HG02970 (cell line): Measurements from ENCODE around the gene PSMG1.
A peak's percentile ranks its signal among the peaks of the same experiment; 100 is the strongest.
"Not testable (repeated sequence)": the region's sequence is repeated elsewhere in the genome, so short reads cannot be mapped to it uniquely, and the experiment has no call there.

Experiments used
- ATAC-seq: cut with Tn5 transposase; IDR thresholded peaks from one replicate; pipeline ENCODE4 v1.9.1; 2021; ENCODE audit warnings: mild to moderate bottlenecking, moderate library complexity, moderate number of reproducible peaks; ENCODE audit not compliant: unreplicated experiment, low FRiP score

PSMG1 gene, protein sequence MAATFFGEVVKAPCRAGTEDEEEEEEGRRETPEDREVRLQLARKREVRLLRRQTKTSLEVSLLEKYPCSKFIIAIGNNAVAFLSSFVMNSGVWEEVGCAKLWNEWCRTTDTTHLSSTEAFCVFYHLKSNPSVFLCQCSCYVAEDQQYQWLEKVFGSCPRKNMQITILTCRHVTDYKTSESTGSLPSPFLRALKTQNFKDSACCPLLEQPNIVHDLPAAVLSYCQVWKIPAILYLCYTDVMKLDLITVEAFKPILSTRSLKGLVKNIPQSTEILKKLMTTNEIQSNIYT

DNA sequence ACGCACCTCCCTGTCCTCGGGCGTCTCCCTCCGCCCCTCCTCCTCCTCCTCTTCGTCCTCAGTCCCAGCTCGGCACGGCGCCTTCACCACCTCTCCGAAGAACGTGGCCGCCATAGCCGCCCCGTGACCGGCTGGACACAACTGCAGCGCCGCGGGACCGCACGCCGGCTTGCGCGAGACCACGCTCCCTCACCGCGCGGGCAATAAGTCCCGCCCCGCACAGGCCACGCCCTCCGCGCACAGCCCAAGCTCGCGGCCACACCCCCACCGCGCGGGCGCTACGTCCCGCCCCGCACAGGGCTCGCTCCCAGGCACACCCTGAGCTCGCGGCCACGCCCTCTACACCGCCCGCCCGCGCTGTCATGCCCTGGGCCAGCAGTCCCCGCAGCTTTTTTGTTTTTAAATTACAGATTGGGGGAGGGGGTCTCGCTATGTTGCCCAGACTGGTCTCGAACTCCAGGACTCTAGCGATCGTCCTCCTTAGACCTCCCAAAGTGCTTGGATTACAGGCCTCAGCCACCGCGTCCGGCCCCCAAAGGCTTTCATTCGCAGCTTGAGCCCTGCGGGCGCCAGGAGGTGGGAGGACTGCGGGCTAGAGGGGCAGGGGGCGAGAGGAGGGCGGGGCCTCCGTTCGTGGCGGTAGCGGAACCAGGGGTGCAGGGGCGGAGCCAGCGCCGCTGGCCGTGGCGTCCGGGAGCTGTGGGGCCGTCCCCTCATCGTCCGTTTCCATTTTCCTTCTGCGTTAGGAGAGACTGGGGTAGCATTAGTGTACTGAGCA lies at the start of gene PSMG1:
Gene PSMG1 (minus strand): TSS at position 180 of the 778 bp plus-strand sequence. CDS start 66 bp downstream, at position 114.
- peak; percentile 89 for ATAC-seq

DNA sequence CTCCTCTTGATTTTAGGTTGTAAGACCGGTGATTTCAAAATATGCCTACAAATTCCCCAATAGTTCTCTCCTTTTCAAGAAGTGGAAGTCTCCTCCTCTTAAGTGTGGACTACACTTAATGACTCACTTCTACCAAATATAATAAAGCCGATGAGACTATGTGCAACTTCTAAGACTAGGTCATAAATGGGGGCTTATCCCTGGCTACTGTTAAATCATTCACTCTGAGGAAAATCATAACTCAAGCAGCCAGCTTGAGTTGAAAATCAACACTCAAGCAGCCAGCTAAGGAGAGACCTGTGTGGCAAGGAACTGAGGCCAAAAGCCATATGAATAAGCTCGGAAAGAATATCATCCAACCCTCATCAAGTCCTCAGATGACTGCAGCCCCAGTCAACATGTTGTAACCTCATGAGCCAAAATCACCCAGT lies 49.6 kb upstream of the PSMG1 start:
- ATAC-seq: no peak

DNA sequence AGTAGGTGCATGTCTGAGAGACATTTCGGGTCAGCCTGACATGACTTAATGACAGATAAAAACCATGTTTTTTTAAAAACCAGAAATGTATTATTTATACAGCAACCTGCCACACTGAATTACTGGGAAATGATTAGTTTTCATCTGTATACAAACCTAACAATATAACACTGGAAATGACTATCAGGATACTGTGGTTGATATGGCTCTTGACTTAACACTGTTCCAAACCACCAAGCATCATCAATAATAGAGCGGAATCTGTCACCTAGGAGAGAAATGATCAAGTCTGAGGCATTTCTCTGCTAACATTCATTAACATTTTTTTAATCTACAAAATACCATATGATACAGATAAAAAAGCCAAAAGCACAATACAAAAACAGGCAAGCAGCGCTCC lies 41.7 kb upstream of the PSMG1 start:
- no peak for ATAC-seq

DNA sequence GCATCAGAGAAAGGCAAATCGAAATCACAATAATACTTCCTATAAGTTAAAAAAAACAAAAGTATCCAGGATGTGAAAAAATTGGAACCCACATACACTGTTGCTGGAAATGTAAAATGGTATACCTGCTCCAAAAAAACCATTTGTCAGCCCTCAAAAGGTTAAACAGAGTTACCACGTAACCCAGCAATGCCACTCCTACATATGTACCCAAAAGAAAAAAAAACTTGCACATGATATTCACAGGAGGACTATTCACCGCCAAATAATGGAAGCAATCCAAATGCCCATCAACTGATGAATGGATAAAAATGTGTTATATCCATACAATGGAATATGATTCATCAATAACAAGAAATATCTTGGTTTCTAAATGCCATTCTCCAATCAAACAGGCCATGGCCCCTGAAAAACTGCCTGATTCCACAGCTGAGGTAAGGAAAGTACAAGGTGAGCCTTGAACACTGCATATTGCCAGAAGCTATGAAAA lies 38.8 kb upstream of the PSMG1 start:
- no peak for ATAC-seq

DNA sequence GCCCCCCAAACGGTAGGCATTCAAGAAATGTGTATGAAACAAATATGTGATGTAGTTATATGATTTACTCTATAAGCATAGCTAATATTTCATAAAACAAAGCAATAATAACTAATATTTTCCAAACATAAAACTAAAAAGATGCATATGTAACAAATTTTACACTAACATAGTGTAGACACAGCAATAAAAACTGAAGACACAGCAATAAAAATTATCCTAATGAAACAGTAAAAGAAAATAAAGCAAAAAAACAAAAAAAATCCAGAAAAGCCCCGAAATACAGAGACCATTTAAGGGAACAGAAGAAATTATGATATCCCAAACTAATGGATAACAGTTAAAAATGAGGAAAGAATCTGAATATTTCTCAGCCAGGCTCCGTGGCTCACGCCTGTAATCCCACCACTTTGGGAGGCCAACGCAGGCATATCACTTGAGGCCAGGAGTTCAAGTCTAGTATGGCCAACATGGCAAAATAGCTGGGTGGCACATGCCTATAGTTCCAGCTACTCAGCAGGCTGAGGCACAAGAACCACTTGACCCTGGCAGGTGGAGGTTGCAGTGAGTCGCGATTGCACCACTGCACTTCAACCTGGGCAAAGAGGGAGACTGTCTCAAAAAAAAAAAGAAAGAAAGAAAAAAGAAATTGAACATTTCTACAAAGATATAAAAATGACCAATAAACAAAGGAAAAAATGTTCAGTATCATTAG lies 38.2 kb upstream of the PSMG1 start:
- ATAC-seq: no peak

DNA sequence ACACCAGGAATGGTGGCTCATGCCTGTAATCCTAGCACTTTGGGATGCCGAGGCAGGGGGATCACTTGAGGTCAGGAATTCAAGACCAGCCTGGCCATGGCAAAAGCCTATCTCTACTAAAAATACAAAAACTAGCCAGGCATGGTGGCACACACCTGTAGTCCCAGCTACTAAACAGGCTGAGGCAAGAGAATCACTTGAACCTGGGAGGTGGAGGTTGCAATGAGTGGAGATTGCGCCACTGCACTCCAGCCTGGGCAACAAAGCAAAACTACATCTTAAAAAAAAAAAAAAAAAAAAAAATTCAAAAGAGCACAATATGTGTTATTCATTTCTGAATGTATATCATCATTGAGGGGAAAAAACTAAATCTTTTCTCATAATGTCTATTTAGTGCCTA lies 37.6 kb upstream of the PSMG1 start:
- ATAC-seq: not testable (repeated sequence)

DNA sequence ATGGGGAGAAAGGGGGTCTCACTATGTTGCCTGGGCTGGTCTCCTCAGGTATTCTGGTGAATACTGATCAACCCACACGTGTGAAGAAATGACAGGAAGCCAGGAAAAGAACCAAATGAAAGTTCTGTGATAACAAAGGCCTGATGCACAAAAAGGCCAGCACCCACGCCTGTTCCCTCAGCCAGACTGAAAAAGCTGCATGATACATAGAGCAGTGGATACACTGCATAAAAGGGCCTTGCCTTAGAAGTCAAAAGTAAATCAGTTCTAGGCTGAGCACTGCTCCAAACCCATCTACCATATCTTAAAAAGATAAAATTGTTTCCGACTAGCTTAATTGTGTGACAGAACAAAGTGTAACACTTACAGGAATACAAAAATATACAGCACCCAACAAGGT lies 36.9 kb upstream of the PSMG1 start:
- ATAC-seq: no peak

DNA sequence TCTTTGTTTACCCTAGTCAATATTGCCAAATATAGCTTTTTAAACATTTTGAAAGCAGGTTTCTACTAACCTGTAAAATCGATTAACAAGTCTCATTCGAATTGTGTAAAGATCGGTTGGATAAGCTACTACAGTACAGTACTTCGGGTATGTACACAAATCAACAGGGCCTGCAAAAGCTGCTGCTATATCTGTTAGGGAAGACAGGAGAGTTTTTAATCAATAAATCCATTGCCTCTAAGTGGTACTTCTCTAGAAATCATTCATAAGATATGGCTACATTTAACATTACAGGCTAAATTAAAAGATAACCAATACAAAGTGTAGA lies 34.8 kb upstream of the PSMG1 start:
- ATAC-seq: no peak

DNA sequence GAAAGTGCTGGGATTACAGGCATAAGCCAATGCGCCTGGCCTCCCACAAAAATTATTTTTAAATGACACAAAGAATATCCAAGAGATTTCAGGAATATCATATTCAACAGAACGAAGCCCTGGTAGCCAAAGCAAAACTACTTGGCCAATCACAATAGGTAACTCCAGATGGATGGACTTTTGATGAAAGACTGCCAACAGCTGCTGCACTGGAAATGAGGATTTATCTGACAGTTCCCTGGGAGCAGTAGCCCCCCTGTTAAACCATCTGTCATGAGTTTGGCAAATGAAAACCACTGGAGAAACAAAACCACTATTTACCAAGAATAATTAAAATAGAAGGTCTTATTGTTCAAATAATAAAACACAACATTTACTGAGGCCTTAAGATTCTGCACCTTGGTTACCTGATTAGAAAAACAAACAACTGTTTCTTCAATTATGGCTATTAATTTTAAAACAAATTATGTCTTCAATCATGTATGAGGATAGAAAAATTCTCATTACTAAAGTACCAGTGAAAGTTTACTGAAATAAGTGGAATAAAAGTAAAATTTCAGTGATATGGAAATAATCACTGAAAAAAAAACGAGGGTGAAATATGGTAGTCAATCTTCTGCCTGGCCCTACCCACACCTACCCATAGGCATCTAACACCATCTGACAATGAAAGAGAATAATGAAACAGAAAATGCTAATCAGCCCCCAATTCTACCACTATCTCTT lies 34.3 kb upstream of the PSMG1 start:
- no peak for ATAC-seq

DNA sequence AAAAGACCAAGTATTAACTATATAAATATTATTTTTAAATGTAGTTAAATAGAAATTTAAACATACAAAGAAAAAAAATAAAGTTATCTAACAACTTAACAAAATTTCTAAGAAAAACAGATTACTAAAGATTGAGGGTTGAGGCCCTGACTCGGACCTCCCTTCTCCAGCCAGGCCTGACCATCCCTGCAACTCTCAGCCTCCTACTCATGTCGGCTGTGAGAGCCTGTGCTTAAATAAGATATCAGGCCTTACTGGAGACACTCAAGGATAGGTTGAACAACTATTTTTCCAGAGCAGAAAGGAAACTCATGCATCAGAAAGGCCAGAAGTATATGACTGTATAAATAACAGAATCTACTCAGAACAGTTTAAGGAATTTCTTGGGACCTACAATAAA lies 33.0 kb upstream of the PSMG1 start:
- ATAC-seq: no peak

DNA sequence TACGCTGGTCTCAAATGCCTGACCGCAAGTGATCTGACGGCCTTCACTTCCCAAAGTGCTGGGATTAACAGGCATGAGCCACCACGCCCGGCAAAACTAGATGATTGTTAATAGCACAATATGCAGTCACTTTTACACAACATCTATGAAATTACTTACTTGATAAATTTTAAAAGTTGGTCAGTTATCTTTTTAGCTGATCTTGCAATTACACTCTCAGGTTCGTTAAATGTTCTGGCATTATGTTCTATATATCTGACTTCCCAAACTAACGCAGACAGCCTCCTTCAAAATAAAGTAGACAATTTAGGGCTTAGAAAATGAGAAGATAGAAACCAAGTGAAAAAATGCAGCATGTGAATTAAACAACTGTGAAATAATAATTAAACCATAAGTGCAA lies 31.8 kb upstream of the PSMG1 start:
- no peak for ATAC-seq

DNA sequence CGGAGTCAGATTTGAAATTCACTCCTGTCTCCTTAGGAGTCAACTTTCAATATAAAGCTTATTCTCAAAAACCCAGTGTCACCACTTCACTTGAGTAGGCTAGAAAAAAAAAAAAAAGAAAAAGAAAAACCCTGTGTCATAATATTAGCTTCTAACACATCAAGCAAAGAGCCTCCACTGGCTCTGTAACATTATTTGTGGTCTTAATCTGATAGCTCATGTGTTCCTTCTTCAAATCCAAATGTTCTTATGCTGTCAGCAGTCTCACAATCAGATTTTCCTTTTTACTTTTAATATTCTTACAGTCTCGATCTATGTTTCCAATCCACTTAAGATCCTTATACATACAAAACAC lies 26.1 kb upstream of the PSMG1 start:
- no peak for ATAC-seq

DNA sequence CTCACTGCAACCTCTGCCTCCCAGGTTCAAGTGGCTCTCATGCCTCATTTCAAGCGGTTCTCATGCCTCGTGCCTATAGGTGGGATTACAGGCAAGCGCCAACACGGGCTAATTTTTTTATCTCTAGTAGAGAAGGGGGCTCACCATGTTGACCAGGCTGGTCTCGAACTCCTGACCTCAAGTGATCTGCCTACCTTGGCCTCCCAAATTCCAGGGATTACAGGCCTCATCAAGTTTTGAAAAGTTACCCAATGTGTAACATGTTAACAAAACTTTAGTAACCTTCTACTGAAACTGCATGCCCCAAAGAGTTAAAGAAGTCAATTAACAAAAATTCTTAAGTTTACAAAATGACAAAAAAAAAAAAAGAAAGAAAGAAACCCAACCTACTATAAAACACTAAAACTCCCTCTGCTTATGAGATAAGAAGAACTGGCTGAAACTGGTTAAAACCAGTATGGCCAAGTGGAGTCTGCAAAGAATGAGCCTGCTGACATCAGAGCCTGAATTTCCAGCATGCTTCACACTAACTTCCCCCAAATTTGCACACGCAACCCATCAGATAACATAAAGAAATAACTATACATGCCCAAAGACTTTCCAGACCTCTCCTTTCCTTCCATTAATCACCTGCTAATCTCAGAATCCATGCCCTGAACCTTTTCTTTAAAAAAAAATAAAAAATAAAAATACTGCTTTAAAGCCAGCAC lies 25.5 kb upstream of the PSMG1 start:
- no peak for ATAC-seq

DNA sequence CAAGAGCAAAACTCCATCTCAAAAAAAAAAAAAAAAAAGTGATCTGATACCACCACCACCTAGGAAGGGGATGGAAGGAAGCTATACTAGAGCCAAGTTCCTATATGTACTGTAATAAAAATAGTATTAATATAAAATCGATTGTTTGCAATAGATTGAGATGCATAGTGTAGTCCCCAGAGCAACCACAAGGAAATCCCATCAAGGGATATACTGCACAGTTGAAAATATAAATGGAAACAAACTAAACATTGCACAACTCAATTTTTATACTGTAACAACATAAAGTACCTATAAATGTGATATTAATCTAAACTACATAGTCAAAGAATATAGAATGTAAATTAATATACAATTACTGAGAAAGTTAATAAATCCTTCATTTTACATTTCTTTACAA lies 20.9 kb upstream of the PSMG1 start:
- ATAC-seq: no peak

DNA sequence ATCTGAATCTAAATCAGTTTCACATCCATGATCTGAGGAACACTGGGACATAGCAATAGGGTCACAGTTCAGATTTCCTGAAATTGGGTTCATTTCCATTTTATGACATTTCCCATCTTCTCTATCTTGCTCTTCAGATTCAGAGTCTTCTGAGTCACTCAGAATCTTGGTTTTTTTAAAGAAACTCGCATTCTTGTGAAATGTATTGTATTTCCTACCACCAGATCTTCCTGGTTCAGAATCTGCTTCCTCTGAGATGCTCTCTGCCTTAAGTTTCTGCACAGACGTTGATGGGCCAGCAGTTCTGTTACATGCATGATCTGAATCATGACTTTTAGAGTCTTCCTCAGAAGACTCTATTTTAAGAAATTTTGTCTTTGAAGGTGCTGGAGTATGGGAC lies 15.5 kb upstream of the PSMG1 start:
- ATAC-seq: no peak

DNA sequence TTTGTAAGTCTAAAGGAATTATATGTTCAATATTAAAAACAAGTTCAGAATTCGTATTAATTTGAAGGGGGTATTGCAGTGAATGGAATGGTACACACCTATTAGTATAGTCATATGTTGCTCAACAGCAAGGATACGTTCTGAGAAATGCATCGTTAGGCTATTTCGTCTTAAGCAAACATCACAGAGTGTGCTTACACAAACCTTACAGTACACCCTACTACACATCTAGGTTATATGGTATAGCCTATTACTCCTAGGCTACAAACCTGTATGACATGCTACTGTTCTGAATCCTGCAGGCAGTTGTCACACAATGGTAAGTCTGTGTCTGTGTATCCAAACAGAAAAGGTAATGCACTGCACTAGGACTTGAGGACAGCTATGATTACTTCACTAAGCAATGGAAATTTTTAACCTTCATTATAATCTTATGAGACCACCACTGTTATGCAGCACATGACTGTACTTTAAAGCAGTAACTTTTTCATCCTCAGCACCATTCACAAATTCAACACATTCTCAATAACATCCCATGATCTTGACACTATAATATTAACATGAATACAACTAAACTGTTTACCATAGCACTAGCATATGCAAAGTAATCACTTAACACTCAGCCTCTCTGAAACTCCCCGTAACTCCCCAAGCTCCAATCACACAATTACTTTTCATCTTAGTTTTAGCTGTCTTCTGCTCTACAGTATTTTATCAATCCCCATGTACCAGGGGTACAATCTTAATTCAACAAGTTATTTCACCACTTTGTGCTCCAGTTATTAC lies 14.4 kb upstream of the PSMG1 start:
- no peak for ATAC-seq

DNA sequence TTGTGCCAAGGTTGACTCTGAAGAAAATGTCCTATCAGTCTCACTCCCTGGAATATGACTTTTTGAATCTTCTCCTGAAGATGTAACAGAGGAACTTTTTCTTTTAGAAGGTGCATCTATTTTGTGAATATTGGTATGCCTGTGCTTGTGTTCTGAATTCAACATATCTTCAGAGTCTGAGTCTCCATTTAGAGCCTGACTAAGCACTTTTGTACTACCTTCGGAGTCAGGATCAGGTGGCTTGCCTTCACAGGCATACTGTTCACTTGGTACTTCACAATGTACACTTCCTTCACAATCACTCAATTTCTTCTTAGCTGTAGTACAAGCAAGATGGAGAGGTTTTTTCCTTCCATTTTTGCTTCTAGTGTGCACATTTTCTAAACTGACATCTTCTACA lies 13.6 kb upstream of the PSMG1 start:
- no peak for ATAC-seq

DNA sequence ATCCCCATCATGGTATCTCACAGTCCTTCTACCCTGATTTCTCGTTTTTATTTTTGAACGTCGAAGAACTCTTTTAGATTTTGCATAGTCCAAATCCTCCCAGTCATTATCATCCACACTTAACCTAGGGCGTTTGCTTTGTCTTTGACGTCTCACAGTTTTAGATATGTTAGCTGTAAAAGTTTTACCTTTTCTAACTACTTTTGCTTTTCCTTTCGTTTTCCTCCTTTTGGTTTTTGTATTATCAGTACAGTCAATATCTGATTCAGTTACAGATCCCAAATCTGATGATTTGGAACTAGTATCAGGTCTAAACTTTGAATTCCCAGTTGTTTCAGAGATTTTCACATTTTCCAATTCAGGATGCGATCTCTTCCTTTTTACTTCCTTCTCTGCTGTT lies 13.1 kb upstream of the PSMG1 start:
- no peak for ATAC-seq

DNA sequence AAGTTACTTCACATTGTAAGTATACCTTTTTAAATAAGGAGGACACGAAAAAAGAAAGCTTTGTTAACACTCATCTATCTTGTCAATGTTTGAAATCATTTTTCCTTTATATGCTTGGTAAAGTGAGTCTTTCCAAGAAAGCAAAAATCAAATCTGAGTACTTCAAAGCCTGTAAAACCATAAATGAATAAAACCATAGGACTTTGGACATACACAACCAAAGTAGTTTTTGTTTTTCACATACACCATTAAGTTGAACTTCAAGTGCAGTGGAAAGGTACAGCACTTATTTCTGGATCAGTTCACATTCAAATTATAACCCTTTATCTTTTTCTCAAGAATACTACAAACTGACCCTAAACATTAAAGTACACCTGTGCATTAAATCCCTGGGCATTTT lies 10.1 kb upstream of the PSMG1 start:
- no peak for ATAC-seq
